A673 (cell line): ENCODE results near the gene NAB2. TPM values are rescaled to one million over a fixed set of nuclear protein-coding genes. Genes with fewer than 3 reads are reported as not detected.

Experiments
- BruUV-seq: library from RNA; stranded (reverse); fragments of 400-500 nt; replicated peaks from 2 replicates; lab custom pipeline; 2021; lab: Mats Ljungman, UMichigan
- CTCF ChIA-PET: fragments of 300-600 bp; sonication (Branson Sonifier 250); formaldehyde crosslinking; loops from one replicate; lab custom pipeline; 2022; ENCODE audit warnings: antibody characterized with exemption; lab: Charles Lee
- POLR2A ChIA-PET: fragments of 300-600 bp; sonication (Branson Sonifier 250); formaldehyde crosslinking; loops from one replicate; lab custom pipeline; 2022; ENCODE audit warnings: antibody characterized with exemption; ENCODE audit not compliant: low non-redundant PET; lab: Charles Lee
- DNase-seq: peaks from one replicate; pipeline ENCODE4 v3.0.0-alpha.2; 2015; ENCODE audit warnings: low spot score
- H3K27ac ChIP-seq: fragments of 200-600 bp; sonication (generic); 2 replicates; pipeline ENCODE4 v1.5.1; 2016; ENCODE audit warnings: mixed run types, low read depth, mild to moderate bottlenecking, mixed read lengths, antibody characterized with exemption, low read length; ENCODE audit not compliant: poor library complexity, severe bottlenecking
- H3K27me3 ChIP-seq: fragments of 200-600 bp; sonication (generic); replicated peaks from 2 replicates; pipeline ENCODE4 v1.6.1; 2017; ENCODE audit warnings: mixed run types, low read depth, mild to moderate bottlenecking, mixed read lengths, antibody characterized with exemption, low read length; ENCODE audit not compliant: insufficient read depth, poor library complexity
- H3K36me3 ChIP-seq: fragments of 200-600 bp; sonication (generic); 2 replicates; pipeline ENCODE4 v1.6.1; 2016; ENCODE audit warnings: mixed run types, mild to moderate bottlenecking, mixed read lengths, antibody characterized with exemption, low read length; ENCODE audit not compliant: insufficient read depth, poor library complexity, severe bottlenecking
- H3K4me1 ChIP-seq: fragments of 200-600 bp; sonication (generic); 2 replicates; pipeline ENCODE4 v1.6.1; 2017; ENCODE audit warnings: mixed run types, mild to moderate bottlenecking, mixed read lengths, antibody characterized with exemption, low read length; ENCODE audit not compliant: insufficient read depth, poor library complexity, severe bottlenecking
- H3K4me3 ChIP-seq: fragments of 200-600 bp; sonication (generic); 2 replicates; pipeline ENCODE4 v1.5.1; 2016; ENCODE audit warnings: low read depth, mixed run types, mild to moderate bottlenecking, mixed read lengths, low read length; ENCODE audit not compliant: poor library complexity, severe bottlenecking
- H3K9me3 ChIP-seq: fragments of 200-600 bp; sonication (generic); 2 replicates; pipeline ENCODE4 v1.6.1; 2016; ENCODE audit warnings: mixed run types, low read depth, mild to moderate bottlenecking, mixed read lengths, antibody characterized with exemption, low read length; ENCODE audit not compliant: poor library complexity, severe bottlenecking
- EZH2 ChIP-seq: fragments of 200-600 bp; sonication (generic); IDR thresholded peaks from 2 replicates; pipeline ENCODE4 v1.6.1; 2017; ENCODE audit warnings: borderline replicate concordance, low read depth, mild to moderate bottlenecking, mixed read lengths, antibody characterized with exemption, low read length; ENCODE audit not compliant: poor library complexity, severe bottlenecking
- intact Hi-C: fragments of 100-400 bp; cut with micrococcal nuclease; formaldehyde crosslinking; loops from one replicate; pipeline ENCODE4 v1.10.0; 2022; ENCODE audit not compliant: unreplicated experiment
- total RNA-seq: library from RNA; stranded (reverse); gene quantifications from 2 replicates; pipeline ENCODE4 v1.2.3, GENCODE V29; 2021
- TF ChIP-seq, protein P1 (sequence below): fragments of 300-800, 200-600 bp; sonication (generic); conservative IDR thresholded peaks from 2 replicates; pipeline ENCODE4 v1.5.1; 2017; ENCODE audit warnings: low read depth, mild to moderate bottlenecking, antibody characterized with exemption, low read length, moderate library complexity, mixed read lengths

Gene NAB2
- total RNA-seq, 1 experiment from 2014 or later, result 61.8 TPM

DNA sequence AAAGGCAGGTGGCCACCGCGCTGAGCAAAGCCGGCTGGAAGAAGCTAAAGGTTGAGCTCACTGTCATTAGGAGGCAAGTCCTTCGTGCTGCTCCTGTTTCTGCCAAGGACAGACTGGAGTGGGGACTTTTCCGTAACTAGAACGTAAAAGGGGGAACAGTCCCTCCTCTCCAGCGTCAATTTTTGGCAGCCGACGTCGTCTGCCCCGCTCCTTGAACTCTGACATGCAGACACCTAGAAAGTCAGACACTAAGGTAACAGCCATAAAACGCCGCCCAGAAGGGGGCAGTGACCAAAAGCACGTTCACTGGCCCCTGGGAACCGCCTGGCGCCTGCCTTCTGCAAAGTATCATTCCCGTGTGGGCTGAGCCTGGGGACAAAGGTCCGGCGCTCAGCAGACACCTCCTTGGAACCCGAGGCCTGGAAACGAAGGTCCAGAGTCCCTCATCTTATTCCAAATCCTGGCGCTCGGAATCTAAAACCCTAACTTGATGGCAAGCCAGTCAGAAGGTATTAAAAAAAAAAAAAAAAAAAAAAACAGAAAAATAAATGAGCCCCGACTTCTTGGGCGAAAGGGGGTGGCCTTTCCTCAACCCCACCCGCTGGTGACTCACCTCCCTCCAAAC lies 38.3 kb downstream of the NAB2 start:
- Histone ChIP-seq H3K27me3 (no peaks in the 10 kb centered on the region), H3K27ac (peak overlapping the region; percentile 92), H3K9me3 (no peaks in the 10 kb centered on the region), H3K4me1 (peaks cover 14% of the 10 kb centered on the region), H3K4me3 (peak overlapping the region; percentile 92), H3K36me3 (no peaks in the 10 kb centered on the region)
- BruUV-seq, result no TSS peak
- TF ChIP-seq, protein P1, sequence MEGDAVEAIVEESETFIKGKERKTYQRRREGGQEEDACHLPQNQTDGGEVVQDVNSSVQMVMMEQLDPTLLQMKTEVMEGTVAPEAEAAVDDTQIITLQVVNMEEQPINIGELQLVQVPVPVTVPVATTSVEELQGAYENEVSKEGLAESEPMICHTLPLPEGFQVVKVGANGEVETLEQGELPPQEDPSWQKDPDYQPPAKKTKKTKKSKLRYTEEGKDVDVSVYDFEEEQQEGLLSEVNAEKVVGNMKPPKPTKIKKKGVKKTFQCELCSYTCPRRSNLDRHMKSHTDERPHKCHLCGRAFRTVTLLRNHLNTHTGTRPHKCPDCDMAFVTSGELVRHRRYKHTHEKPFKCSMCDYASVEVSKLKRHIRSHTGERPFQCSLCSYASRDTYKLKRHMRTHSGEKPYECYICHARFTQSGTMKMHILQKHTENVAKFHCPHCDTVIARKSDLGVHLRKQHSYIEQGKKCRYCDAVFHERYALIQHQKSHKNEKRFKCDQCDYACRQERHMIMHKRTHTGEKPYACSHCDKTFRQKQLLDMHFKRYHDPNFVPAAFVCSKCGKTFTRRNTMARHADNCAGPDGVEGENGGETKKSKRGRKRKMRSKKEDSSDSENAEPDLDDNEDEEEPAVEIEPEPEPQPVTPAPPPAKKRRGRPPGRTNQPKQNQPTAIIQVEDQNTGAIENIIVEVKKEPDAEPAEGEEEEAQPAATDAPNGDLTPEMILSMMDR, result no peak
- no peak for TF ChIP-seq EZH2
- ChIA-PET POLR2A (interaction anchor here (0.7 to 1.1 kb wide), 3 partner anchors 14 to 296 kb away, joined by 3 to 5 read pairs (median 3); no protein-coding TSS in a partner anchor), CTCF (interaction anchor here (0.7 to 1.4 kb wide), 7 partner anchors 15 to 466 kb away, joined by 3 to 17 read pairs (median 4); partner anchors contain the start of gene STAT6)
- intact Hi-C loops, result loop anchor here (5.0 kb wide), 1 partner anchor 115 kb away; no protein-coding TSS in a partner anchor
- DNase-seq, result no peak

DNA sequence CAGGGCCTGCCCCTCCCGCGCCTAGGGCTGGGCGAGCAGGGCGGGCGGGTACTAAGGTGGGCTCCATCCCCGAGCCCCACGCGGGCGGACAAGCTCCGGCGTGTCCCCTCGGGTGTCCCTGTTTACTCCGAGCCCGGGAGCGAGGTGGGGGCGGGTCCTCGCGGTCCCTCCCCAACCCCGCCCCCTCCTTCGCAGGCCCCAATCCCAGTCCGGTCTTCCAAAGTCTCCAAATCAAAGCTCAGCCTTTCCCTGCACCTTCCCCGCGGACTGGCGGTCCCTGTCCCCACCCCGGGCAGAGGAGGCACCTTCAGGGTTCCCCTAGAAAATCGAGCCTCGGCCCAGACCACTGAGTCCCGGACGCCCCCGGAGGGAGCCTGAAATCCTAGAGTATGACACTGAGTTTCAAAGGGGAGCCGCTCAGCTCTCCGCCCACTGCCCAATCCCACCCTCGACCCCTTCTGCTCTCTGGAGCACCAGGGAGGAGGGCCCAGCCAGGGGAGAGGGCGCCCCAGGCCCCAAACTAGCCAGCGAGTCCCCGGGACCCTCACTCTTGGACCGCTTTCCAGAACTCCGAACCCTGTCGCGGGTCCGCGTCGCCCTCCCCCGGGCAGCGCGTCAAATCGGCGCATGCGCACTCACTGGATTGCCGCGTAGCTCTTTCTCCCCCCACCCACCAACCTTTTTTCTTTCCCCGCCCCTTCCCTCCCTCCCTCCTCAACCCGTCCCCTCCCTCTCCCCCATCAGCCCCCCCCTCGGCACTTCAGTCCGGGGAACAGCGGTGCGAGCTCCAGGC lies 39.0 kb downstream of the NAB2 start, which contains the start of gene LRP1:
Gene LRP1 (plus strand): TSS at position 758 of the 793 bp plus-strand sequence. CDS start 482 bp downstream, outside the sequence.
- POLR2A ChIA-PET, result interaction anchor here (0.6 to 1.1 kb wide), 5 partner anchors 16 to 392 kb away, joined by 3 to 5 read pairs (median 4); partner anchors contain the start of gene DDIT3
- intact Hi-C loops, result loop anchor here (5.0 kb wide), 1 partner anchor 114 kb away; no protein-coding TSS in a partner anchor
- no TSS peak for BruUV-seq
- peak; percentile 85 for DNase-seq
- Histone ChIP-seq H3K36me3 (no peaks in the 10 kb centered on the region), H3K9me3 (no peaks in the 10 kb centered on the region), H3K4me1 (peaks cover 14% of the 10 kb centered on the region), H3K4me3 (peak within 1 kb of the TSS; percentile 92), H3K27ac (peak within 1 kb of the TSS; percentile 92), H3K27me3 (no peaks in the 10 kb centered on the region)
- CTCF ChIA-PET, result interaction anchor here (0.5 to 1.4 kb wide), 16 partner anchors 9 to 465 kb away, joined by 3 to 17 read pairs (median 4); partner anchors contain the start of gene STAT6
- TF ChIP-seq EZH2, result no peak

DNA sequence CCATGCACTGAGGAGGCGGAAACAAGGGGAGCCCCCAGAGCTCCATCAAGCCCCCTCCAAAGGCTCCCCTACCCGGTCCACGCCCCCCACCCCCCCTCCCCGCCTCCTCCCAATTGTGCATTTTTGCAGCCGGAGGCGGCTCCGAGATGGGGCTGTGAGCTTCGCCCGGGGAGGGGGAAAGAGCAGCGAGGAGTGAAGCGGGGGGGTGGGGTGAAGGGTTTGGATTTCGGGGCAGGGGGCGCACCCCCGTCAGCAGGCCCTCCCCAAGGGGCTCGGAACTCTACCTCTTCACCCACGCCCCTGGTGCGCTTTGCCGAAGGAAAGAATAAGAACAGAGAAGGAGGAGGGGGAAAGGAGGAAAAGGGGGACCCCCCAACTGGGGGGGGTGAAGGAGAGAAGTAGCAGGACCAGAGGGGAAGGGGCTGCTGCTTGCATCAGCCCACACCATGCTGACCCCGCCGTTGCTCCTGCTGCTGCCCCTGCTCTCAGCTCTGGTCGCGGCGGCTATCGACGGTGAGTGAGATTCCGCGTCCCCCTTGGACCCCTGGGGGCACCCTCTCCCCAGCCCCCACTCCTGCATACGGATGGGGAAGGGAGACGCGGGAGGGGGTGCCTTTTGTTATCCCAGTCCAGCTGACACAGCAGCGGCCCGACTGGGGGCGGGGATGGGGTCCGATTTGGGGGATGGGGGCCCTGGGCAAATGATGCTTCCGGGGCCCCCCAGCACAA lies 39.8 kb downstream of the NAB2 start:
- H3K27ac ChIP-seq, result peak overlapping the region; percentile 67
- TF ChIP-seq EZH2, result no peak
- TF ChIP-seq, protein P1, result no peak
- POLR2A ChIA-PET, result interaction anchor here (0.7 kb wide), 1 partner anchor 208 kb away, joined by 5 read pairs; no protein-coding TSS in a partner anchor
- no peaks in the 10 kb centered on the region for H3K36me3 ChIP-seq
- DNase-seq, result no peak
- no TSS peak for BruUV-seq
- CTCF ChIA-PET, result interaction anchor here (0.6 to 1.4 kb wide), 10 partner anchors 8 to 127 kb away, joined by 3 to 17 read pairs (median 4); partner anchors contain the start of gene STAT6
- peak overlapping the region; percentile 92 for H3K4me3 ChIP-seq
- intact Hi-C loops, result loop anchor here (5.0 kb wide), 1 partner anchor 114 kb away; no protein-coding TSS in a partner anchor
- no peaks in the 10 kb centered on the region for H3K27me3 ChIP-seq
- no peaks in the 10 kb centered on the region for H3K9me3 ChIP-seq
- peaks cover 14% of the 10 kb centered on the region for H3K4me1 ChIP-seq
